ENCODE measurements around the gene CLVS2.

DNA sequence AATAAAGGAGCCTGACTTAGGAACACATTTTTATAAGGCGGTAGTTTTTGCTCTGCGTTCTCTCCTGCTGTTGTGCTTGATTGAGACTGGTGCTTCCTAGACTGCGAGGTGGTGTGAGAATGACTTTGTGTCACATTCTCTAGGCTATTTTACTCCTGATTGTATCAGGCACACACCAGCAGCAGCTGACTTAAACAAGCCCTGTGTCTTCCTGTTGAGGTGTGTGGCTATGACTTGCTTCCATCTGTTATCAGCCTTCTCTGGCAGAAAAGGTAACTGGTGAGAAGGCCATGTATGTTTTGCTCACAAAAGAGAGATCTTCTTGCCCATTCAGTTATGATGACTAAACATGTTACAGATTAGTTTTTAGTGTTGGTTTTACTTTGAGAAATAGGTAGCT, 43.4 kb downstream of the CLVS2 start:
- TF ChIP-seq, protein P1, sequence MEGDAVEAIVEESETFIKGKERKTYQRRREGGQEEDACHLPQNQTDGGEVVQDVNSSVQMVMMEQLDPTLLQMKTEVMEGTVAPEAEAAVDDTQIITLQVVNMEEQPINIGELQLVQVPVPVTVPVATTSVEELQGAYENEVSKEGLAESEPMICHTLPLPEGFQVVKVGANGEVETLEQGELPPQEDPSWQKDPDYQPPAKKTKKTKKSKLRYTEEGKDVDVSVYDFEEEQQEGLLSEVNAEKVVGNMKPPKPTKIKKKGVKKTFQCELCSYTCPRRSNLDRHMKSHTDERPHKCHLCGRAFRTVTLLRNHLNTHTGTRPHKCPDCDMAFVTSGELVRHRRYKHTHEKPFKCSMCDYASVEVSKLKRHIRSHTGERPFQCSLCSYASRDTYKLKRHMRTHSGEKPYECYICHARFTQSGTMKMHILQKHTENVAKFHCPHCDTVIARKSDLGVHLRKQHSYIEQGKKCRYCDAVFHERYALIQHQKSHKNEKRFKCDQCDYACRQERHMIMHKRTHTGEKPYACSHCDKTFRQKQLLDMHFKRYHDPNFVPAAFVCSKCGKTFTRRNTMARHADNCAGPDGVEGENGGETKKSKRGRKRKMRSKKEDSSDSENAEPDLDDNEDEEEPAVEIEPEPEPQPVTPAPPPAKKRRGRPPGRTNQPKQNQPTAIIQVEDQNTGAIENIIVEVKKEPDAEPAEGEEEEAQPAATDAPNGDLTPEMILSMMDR (conservative IDR thresholded peaks at IDR 0.05; ENCODE audit: low read depth, low read length): no peak
- TF ChIP-seq POLR2A (IDR thresholded peaks at IDR 0.05; ENCODE audit: low read depth, low read length): no peak
- no peak for TF ChIP-seq CEBPB (IDR thresholded peaks at IDR 0.05; ENCODE audit: low read depth, low read length)
- TF ChIP-seq SMC3 (IDR thresholded peaks at IDR 0.05; ENCODE audit: low read depth, low read length): no peak
- TF ChIP-seq MXI1 (IDR thresholded peaks at IDR 0.05; ENCODE audit: borderline replicate concordance, low read depth, low read length): no peak
- no peak for TF ChIP-seq MAFK (IDR thresholded peaks at IDR 0.05; ENCODE audit: low read depth, low read length)
- no peak for TF ChIP-seq MAZ (IDR thresholded peaks at IDR 0.05; ENCODE audit: borderline replicate concordance, low read depth, low read length)
- TF ChIP-seq, protein P2, sequence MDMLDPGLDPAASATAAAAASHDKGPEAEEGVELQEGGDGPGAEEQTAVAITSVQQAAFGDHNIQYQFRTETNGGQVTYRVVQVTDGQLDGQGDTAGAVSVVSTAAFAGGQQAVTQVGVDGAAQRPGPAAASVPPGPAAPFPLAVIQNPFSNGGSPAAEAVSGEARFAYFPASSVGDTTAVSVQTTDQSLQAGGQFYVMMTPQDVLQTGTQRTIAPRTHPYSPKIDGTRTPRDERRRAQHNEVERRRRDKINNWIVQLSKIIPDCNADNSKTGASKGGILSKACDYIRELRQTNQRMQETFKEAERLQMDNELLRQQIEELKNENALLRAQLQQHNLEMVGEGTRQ (IDR thresholded peaks at IDR 0.05; ENCODE audit: low read depth, low read length): no peak
- TF ChIP-seq NFE2L2 (IDR thresholded peaks at IDR 0.05; ENCODE audit: low read depth, low read length): no peak
